HG03175 (cell line): ENCODE measurements around the gene GALK1.

Experiments
- ATAC-seq: cut with Tn5 transposase; IDR thresholded peaks from one replicate; pipeline ENCODE4 v1.9.1; 2021; ENCODE audit warnings: mild to moderate bottlenecking, moderate library complexity; ENCODE audit not compliant: unreplicated experiment

GALK1 gene

DNA sequence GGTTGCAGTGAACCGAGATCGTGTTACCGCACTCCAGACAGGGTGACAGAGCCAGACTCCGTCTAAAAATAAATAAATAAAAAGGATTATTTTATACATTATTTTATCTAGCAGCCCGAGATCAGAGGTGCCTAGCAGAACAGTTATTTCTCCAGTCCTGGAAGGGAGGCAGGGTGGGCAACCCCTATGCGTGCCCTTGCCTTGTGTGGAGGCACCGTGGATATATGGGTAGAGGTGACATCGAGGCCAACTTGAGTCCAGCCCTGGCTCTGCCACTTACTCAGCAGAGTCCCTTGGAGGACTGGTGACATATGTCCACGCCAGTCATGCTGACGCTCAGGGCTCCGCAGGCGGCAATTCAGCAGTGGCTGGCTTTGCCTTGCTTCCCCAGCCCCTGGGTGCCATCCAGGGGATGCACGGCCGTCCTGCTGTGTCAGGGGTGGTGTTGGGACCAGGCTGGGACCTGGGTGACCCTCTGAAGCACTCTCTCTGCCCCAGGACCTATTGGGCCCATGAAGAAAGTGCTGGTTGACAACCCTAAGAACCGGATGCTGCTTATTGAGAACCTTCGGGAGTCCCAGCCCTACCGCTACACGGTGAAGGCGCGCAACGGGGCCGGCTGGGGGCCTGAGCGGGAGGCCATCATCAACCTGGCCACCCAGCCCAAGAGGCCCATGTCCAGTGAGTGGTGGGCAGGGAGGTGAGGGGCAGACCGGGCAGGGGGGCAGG, 13.2 kb downstream of the GALK1 start:
- ATAC-seq = no peak

DNA sequence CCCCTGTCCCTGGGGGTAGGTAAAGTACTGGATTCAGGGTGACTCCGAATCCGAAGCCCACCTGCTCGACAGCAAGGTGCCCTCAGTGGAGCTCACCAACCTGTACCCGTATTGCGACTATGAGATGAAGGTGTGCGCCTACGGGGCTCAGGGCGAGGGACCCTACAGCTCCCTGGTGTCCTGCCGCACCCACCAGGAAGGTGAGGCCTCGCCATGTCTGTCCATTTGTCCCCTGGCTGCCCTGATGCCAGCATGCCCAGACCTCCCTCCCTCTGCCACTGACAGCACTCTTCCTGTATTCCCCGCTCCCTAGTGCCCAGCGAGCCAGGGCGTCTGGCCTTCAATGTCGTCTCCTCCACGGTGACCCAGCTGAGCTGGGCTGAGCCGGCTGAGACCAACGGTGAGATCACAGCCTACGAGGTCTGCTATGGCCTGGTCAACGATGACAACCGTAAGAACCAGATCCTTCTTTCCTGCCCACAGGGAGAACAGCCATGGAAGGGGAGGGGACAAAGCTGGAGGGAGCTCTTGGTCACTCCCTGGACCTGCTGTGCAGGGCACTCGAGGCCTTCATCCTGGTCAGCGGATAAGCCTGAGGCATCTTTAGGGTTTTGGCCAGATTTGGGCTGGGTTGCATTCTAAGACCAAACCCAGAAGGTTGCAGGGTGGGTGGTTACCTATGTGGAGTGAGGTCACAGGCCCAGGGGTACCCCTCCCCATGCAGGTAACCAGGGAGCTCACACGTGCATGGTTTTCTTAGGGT, 14.2 kb downstream of the GALK1 start:
- ATAC-seq = no peak

DNA sequence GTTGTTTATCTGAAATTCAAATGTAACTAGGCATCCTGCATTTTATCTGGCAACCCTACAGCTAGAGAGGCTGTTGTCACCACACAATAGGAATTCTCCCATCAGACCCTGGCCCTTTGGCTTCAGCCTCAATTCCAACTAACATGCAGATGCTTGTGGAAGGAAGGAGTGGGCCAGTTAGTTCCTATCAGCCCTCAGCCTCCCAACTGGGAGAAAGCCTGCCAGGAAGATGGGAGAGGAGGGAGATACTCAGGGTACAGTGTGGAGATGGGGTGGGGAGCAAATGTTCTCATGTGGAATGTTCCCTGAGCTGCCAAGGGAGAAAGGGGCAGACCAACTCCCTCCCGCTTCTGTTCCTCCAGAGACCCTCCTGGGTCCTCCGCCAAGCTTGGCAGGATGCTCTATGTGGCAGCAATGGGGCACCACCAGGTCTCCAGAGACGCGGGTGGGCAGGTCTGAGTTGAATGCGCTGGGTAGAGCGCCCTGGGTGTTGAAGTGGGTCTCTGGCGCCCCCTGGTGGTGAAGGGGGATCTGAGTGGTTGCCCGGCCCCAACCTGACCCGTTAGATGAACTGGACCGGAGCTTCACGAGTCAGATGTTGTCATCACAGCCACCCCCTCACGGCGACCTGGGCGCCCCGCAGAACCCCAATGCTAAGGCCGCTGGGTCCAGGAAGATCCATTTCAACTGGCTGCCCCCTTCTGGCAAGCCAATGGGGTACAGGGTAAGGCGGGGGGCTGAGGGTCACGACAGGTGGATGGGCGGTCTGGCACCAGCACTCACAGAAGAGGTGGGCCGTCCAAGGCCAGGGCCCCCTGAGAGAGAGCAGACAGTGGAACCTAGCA, 15.2 kb downstream of the GALK1 start:
- peak; percentile 39 for ATAC-seq

DNA sequence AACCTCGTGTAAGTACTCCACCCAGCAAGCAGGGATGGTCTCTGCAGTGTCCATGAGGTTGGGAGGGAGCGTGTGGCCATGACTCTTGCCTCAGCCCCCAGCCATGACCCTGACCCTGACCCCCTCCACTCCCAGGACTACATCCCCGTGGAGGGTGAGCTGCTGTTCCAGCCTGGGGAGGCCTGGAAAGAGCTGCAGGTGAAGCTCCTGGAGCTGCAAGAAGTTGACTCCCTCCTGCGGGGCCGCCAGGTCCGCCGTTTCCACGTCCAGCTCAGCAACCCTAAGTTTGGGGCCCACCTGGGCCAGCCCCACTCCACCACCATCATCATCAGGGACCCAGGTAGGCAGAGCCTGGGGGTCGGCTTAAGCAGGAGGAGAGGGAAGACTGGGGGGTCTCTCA, 16.3 kb downstream of the GALK1 start:
- no peak for ATAC-seq

DNA sequence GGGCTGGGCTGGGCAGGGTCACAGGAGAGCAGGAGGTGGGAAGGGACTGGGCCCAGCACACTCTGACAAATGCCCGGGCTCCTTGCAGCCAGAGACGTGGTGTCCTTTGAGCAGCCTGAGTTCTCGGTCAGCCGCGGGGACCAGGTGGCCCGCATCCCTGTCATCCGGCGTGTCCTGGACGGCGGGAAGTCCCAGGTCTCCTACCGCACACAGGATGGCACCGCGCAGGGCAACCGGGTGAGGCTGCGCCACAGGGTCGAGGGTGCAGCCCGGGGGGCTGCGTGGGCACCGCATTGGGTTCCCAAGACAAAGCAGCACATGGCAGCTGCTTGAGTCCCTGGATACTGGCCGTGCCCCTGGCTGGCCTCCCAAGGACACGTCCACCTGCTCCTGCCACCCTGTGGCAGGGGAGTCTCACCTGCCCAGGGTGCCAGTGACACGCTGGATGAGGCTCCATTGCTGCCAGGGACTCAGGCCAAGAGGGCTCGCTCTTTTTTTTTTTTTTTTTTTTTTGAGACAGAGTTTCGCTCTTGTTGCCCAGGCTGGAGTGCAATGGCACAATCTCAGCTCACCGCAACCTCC, 21.3 kb downstream of the GALK1 start:
- no peak for ATAC-seq

DNA sequence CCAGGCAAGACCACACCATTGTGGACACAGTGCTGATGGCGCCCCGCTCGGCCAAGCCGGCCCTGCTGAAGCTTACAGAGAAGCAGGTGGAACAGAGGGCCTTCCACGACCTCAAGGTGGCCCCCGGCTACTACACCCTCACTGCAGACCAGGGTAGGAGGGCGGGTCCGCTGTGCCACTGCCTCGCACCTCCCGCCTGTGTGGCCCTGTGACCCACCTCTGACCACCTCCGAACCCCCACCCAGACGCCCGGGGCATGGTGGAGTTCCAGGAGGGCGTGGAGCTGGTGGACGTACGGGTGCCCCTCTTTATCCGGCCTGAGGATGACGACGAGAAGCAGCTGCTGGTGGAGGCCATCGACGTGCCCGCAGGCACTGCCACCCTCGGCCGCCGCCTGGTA, 22.7 kb downstream of the GALK1 start:
- ATAC-seq = no peak

DNA sequence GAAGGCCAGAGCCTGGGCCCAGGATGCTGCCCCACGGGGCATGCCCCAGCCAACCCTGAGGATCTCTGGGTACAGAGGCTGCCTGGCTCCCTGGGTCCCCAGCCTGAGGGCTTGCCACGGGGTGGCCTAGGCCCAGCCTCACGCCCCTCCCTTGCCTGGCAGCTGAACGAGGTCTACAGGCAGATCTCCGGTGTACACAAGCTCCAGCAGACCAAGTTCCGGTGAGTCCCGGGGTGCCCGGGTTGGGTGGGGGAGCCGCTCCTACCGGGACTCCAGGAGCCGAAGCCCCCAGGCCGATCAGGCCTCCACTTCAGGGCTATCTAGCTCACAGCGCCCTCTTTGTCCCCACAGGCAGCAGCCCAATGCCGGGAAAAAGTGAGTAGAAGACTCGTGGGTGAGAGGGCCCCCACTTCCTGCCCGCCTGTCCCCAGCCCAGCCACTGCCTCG, 24.3 kb downstream of the GALK1 start:
- no peak for ATAC-seq

DNA sequence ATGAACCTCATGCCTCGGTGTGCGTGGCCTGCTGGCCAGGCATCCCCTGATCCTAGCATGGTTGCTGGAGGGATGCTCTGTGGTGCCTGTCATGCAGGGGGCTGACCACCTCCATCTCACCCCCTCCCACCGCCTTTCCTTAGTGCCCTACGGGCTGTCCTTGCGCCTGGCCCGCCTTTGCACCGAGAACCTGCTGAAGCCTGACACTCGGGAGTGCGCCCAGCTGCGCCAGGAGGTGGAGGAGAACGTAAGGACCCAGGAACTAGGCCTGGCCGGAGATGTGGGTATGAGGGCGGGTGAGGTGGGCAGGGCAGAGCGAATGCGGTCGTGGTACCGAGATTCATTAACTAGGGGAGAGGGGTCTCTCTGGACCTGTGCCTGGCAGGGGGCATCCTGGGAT, 24.8 kb downstream of the GALK1 start:
- ATAC-seq = no peak

DNA sequence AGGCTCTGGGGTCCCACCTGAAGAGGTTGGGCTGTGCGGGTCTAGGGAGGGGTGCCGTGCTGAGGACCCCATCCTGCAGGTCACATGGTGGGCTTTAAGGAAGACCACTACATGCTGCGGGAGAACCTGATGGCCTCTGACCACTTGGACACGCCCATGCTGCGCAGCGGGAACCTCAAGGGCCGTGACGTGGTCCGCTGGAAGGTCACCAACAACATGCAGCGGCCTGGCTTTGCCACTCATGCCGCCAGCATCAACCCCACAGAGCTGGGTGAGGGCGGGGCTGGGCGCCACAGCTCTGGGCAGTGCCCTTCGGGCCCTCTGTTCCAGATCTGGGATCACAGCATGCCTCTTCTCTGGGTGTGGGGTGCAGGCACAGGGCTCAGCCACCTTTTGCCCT, 25.2 kb downstream of the GALK1 start:
- no peak for ATAC-seq

DNA sequence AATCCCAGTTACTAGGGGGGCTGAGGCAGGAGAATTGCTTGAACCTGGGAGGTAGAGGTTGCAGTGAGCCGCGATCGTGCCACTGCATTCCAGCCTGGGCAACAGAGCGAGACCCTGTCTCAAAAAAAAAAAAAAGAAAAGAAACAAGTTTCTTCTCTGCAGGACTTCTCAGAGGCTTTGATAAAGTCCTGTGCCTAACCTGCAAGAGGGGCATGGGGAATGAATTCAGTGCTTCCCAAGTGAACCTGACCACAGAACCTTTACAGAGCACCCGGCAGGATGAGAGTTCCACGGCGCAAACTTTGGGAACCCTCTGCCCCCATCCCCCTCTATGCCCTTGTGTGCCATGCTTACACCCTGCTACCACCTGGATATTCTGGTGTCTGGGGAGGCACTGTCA, 25.8 kb downstream of the GALK1 start:
- no peak for ATAC-seq

DNA sequence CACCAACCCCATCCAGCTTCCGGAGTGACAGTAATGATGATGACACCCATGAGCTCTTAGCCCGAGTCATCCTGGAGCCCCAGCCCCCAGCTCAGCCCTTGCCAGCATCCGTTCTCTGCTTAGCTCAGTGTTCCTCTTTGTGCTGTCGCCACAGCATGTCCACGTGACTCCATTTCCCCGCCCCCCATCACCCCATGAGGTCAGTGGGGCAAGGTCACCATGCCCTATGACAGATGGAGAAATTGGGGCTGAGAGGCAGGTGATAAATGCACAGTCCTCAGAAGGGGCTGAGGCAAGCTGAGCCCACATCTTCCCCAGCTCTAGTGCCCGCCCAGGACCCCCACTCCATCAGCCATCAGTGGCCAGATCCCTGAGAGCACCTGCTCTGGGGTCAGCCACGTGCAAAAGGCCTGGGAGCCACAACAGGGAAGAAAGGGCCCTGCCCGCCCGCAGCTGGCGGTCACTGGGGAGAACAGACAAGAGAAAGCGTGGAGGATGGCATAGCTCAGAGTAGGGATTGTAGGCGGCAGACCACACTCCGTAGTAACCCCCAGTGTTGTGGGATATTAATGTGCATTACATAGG, 26.7 kb downstream of the GALK1 start:
- no peak for ATAC-seq

DNA sequence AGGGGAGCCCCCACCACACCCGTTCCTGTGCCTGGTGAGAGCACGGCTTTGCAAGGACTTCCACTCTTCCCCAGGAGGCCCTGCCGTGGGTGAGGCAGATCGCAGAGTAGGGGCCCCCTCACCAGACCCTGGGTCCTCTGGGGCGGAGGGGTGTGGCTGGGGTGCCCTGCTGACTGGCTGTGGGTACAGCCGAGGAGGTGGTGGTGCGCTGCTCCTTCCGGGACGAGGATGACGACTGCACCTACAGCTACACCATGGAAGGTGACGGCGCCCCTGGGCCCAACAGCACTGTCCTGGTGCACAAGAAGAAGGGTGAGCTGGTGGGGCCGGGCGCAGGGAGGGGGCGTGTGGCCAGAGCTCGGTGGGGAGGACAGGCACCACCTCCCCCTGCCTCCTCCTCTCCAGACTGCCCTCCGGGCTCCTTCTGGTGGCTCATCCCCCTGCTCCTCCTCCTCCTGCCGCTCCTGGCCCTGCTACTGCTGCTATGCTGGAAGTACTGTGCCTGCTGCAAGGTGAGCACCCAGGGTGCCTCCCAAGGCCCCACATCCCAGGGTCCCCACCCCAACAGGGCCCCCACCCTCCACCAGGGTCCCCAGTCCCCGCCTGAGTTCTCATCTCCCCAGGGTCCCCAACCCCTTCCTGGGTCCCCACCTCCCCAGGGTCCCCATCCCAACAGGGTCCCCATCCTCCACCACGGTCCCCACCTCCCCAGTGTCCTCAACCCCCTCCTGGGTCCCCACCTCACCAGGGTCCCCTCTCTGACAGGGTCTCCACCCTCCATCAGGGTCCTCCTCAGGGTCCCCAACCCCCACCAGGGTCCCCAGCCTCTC, 27.6 kb downstream of the GALK1 start:
- ATAC-seq = no peak

DNA sequence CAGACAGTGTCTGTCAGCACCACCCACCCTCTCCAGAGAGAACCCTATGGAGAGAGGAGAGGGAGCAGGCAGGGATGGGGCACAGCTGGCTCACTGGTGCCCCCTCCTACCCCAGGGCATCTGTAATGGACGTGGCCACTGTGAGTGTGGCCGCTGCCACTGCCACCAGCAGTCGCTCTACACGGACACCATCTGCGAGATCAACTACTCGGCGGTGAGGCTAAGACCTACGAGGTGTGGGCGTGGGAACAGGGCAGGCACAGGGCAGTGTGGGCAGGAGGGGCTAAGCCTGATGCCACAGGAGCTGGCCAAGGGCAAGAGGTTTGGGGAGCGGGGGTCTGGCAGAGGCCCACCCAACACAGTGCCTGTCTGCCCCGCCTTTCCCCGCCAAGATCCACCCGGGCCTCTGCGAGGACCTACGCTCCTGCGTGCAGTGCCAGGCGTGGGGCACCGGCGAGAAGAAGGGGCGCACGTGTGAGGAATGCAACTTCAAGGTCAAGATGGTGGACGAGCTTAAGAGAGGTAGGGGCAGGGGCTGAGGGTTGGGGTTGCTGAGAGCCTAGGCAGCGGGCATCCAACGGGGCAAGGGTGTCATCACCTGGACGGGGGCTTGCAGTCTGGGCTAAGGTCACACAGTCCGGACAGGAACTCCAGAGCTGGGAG, 28.7 kb downstream of the GALK1 start:
- ATAC-seq = no peak

DNA sequence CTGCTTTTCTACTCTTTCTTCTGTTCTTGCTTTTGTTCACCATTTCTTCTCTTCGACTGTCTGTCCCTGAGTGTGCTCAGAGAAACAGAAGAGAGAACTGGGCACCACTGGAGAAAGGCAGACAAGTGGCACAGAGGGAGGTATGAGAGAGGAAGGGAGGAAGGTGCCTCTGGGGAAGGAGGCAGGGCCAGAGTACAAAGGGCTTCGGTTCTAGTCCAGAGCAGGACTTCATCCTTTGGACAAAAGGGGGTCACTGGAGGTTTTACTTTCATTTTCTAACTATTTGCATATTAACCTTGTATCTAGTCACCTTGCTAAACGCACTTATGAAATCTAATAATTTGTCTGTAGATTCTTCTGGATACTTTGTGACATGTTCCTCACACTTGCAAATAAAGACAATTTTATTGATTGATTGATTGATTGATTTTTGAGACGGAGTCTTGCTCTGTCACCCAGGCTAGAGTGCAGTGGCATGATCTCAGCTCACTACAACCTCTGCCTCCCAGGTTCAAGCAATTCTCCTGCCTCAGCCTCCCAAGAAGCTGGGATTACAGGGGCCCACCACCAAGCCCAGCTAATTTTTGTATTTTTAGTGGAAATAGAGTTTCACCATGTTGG, 30.2 kb downstream of the GALK1 start:
- no peak for ATAC-seq

DNA sequence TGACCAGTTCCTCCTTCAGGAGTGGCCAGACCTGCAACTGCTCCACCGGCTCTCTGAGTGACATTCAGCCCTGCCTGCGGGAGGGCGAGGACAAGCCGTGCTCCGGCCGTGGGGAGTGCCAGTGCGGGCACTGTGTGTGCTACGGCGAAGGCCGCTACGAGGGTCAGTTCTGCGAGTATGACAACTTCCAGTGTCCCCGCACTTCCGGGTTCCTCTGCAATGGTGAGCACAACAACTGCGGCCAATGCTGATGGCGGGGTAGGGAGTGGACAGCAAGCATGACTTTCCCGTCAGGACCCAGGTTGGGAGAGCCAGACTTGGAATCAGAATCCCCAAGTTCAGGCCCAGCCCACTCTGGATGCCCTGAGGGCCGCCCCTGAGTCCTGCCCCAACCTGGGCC, 31.5 kb downstream of the GALK1 start:
- no peak for ATAC-seq

DNA sequence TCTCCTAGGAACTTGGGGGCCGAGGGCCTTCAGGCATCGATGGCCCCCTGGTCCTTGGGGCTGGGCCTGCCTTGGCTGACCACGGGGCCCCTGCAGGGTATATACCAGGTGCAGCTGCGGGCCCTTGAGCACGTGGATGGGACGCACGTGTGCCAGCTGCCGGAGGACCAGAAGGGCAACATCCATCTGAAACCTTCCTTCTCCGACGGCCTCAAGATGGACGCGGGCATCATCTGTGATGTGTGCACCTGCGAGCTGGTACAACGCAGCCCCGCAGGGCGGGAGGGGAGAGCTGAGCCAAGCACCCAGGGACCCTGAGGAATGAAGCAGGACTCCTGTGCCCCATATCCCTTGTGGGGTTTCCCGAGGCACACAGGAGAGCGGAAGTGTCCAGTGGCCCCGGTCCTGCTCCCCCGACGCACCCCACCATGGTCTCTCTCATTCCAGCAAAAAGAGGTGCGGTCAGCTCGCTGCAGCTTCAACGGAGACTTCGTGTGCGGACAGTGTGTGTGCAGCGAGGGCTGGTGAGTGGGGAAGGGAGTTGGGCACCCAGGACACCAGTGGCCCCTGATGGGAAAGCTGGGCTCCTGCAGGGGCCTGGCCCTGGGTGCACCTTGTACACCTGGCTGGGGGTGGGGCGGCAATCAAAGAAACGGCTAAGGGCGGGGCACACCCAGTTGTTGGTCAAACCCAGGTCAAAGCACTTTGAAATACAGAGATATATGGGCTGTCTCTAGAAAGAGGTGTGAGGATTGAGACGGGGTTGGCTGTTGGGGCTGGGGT, 33.1 kb downstream of the GALK1 start:
- ATAC-seq = no peak

DNA sequence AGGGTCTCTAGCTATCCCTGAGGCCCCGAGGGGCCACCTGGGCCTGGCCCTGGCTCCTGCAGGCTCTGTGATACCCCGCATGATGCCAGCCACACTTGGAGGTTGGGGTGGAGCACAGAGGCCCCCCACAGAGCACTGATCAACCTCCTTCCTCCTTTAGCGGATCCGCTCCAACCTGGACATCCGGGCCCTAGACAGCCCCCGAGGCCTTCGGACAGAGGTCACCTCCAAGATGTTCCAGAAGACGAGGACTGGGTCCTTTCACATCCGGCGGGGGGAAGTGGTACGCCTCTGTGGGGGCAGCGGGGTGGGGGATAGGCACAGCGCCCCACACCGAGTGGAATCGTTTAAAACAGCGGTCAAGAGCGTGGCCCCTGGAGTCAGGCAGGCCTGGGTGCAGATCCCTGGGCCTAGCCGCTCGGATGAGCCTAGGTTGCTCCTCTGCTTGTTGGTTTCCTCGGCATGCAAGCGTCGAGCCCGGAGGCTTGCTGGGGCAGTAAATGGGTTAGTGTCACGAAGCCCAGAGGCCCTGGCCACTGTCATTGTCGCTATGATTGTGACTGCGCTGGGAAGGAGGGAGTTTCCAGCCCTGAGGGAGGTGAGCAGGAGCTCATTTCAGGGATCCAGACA, 33.8 kb downstream of the GALK1 start:
- no peak for ATAC-seq

DNA sequence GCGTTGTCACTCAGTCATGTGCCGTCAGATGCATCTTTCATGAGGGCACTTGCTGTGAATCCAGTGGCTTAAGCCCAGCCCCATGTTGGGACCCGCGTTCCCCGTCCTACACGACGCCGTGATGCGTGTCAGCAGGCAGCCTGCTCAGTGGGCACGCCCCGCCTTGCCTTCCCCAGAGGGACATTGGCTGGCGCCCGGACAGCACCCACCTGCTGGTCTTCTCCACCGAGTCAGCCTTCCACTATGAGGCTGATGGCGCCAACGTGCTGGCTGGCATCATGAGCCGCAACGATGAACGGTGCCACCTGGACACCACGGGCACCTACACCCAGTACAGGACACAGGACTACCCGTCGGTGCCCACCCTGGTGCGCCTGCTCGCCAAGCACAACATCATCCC, 34.9 kb downstream of the GALK1 start:
- no peak for ATAC-seq
